Neural crest cell (in vitro differentiated cells): ENCODE measurements around the gene RCE1. TPM values are rescaled to one million over a fixed set of nuclear protein-coding genes. Genes with fewer than 3 reads are reported as not detected.

ENCODE experiments used
- DNase-seq: peaks from one replicate; pipeline ENCODE4 v3.0.0; 2021; ENCODE audit warnings: low read depth, mixed read lengths, low spot score
- H3K27ac Mint-ChIP-seq: one replicate; pipeline ENCODE4 v1.8.0; 2021; ENCODE audit warnings: mild to moderate bottlenecking, mixed read lengths; ENCODE audit not compliant: unreplicated experiment
- H3K27me3 Mint-ChIP-seq: 2 replicates; pipeline ENCODE4 v1.8.0; 2021; ENCODE audit warnings: low read depth, mild to moderate bottlenecking, mixed read lengths
- H3K36me3 Mint-ChIP-seq: 2 replicates; pipeline ENCODE4 v1.8.0; 2021; ENCODE audit warnings: low read depth, mild to moderate bottlenecking, mixed read lengths
- H3K4me1 Mint-ChIP-seq: 2 replicates; pipeline ENCODE4 v1.8.0; 2021; ENCODE audit warnings: mixed read lengths
- H3K4me3 Mint-ChIP-seq: one replicate; pipeline ENCODE4 v1.8.0; 2021; ENCODE audit warnings: mild to moderate bottlenecking, mixed read lengths
- H3K9me3 Mint-ChIP-seq: 2 replicates; pipeline ENCODE4 v1.8.0; 2021; ENCODE audit warnings: mixed read lengths
- total RNA-seq: library from RNA; stranded (reverse); gene quantifications from 2 replicates; pipeline ENCODE4 v1.2.1, GENCODE V29; 2021
- TF ChIP-seq, protein P1 (sequence below): fragments of 200-600 bp; sonication (generic); conservative IDR thresholded peaks from 2 replicates; pipeline ENCODE4 v1.5.0; 2021; ENCODE audit warnings: antibody characterized with exemption, mild to moderate bottlenecking

RCE1 gene
- total RNA-seq, 1 donor from 2014 or later = 35.8 TPM

DNA sequence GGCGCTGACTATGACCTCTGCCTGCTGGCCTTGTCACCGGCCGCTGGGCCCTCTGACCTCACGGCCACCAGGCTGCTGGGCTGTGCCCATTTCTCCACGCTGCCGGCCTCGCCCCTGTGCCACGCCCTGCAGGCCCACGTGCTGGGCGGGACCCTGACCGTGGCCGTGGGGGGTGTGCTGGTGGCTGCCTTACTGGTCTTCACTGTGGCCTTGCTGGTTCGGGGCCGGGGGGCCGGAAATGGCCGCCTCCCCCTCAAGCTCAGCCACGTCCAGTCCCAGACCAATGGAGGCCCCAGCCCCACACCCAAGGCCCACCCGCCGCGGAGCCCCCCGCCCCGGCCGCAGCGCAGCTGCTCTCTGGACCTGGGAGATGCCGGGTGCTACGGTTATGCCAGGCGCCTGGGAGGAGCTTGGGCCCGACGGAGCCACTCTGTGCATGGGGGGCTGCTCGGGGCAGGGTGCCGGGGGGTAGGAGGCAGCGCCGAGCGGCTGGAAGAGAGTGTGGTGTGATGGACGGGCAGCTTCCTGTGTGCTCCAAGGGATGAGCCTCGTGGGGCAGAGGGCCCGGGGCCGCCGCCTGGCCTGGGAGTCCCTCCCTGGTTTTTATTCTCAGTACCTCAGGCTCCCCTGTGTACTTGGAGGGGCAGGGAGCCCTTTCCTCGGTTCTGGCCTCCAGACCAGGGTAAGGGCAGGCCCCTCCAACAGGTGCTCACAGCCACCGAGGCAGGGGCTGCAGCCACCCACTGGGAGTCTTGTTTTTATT lies 16.6 kb downstream of the RCE1 start:
- H3K9me3 Mint-ChIP-seq = no peaks in the 10 kb centered on the region
- H3K36me3 Mint-ChIP-seq = no peaks in the 10 kb centered on the region
- no peaks in the 10 kb centered on the region for H3K27me3 Mint-ChIP-seq
- no peak overlapping the region for H3K27ac Mint-ChIP-seq
- peaks cover 8% of the 10 kb centered on the region for H3K4me1 Mint-ChIP-seq
- H3K4me3 Mint-ChIP-seq = no peak overlapping the region
- TF ChIP-seq, protein P1, sequence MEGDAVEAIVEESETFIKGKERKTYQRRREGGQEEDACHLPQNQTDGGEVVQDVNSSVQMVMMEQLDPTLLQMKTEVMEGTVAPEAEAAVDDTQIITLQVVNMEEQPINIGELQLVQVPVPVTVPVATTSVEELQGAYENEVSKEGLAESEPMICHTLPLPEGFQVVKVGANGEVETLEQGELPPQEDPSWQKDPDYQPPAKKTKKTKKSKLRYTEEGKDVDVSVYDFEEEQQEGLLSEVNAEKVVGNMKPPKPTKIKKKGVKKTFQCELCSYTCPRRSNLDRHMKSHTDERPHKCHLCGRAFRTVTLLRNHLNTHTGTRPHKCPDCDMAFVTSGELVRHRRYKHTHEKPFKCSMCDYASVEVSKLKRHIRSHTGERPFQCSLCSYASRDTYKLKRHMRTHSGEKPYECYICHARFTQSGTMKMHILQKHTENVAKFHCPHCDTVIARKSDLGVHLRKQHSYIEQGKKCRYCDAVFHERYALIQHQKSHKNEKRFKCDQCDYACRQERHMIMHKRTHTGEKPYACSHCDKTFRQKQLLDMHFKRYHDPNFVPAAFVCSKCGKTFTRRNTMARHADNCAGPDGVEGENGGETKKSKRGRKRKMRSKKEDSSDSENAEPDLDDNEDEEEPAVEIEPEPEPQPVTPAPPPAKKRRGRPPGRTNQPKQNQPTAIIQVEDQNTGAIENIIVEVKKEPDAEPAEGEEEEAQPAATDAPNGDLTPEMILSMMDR = no peak
- DNase-seq = no peak

DNA sequence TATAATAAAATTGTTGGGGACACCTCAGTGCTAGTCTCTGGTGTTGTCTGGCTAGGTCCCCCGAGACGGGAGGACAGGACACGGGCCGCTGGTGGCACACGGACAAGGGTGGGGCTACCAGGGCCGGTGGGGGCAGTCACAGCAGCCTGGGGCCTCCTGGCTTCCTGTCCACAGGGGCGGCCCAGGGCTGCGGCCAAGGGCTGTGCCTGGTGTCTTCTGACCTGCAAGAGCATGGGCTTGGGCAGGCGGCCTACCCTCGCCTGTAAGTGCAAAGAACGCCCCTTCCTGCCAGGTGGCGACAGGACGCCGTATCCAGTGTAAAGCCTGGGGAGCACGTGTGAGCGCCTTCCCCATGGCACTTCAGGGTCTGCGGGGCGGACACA lies 17.2 kb downstream of the RCE1 start:
- no peak overlapping the region for H3K4me3 Mint-ChIP-seq
- peaks cover 5% of the 10 kb centered on the region for H3K4me1 Mint-ChIP-seq
- no peaks in the 10 kb centered on the region for H3K27me3 Mint-ChIP-seq
- H3K27ac Mint-ChIP-seq = no peak overlapping the region
- TF ChIP-seq, protein P1 = no peak
- DNase-seq = no peak
- no peaks in the 10 kb centered on the region for H3K9me3 Mint-ChIP-seq
- H3K36me3 Mint-ChIP-seq = no peaks in the 10 kb centered on the region

DNA sequence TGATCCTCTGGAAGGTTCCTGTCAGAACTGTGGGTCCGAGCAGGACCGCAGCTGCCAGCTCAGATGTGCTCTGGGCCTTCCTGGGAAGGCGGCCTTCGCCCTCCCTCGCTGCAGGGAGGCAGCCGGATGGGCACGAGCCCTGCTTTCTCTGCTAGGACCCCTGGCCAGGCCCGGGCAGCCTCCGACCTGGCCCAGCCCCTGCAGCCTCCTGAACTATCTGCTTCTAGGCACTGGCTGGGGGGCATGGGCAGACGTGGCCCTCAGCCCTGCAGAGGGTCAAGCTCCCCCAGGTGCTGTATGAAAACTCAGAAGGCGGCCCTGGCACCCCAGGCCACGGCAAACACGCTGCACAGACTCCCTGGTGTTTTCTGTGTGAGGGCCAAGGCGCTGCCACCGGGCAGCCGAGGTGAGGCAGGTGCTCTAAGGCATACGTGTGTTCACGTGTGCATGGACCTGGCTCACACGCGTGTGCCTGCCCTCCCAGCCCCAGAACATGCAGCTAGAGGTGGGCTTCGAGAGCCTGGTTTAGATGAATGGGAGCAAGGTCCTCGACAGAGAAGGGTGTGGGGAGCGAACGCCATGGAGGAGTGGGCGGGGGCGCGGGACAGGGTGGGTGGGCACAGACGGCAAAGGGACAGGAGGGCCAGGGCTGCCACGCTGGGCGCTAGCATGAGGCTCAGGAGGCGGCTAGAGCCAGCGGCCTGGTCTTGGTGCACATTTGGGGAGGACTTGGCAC lies 18.0 kb downstream of the RCE1 start:
- Mint-ChIP-seq H3K36me3 (no peaks in the 10 kb centered on the region), H3K27ac (no peak overlapping the region), H3K4me3 (no peak overlapping the region), H3K4me1 (no peaks in the 10 kb centered on the region), H3K27me3 (no peaks in the 10 kb centered on the region), H3K9me3 (no peaks in the 10 kb centered on the region)
- no peak for DNase-seq
- TF ChIP-seq, protein P1 = no peak

DNA sequence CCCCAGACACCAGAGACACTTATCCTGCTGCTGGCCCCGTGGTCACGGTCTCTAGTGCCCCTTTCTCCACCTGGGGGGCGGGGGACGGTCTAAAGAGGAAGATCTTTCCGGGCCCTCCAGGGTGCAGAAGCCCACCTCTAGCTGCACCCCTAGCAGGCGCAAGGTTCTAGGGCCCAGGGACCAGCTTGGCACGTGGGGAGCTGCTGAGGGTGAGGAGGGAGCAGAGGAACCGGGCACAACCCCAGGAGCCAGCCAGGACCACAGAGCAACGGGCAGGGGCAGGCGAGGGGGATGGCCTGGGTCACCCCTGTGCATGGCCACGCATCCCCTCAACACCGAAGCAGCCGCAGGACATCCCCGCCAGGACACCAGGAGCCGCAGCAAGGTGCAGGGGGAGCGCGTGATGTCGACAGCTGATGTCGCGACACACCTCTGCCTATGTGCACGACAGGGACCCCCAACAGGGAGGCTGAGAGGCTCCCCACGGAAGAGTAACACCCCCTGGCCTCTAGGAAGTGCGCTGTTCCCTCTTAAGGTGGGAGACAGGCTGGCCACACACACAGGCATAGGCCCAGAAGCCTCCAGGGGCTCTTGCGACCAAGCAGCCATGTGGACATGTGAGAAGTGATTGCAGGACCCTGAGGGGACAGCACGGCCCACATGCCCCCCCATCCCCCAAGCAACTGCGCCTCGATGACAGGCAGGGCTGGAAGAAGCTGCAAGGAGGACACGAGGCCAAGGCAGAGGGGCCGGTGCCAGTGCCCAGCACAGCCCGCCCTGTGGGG lies 18.7 kb downstream of the RCE1 start:
- Mint-ChIP-seq H3K36me3 (no peaks in the 10 kb centered on the region), H3K4me3 (no peak overlapping the region), H3K9me3 (no peaks in the 10 kb centered on the region), H3K4me1 (no peaks in the 10 kb centered on the region), H3K27ac (no peak overlapping the region), H3K27me3 (no peaks in the 10 kb centered on the region)
- TF ChIP-seq, protein P1 = no peak
- DNase-seq = no peak

DNA sequence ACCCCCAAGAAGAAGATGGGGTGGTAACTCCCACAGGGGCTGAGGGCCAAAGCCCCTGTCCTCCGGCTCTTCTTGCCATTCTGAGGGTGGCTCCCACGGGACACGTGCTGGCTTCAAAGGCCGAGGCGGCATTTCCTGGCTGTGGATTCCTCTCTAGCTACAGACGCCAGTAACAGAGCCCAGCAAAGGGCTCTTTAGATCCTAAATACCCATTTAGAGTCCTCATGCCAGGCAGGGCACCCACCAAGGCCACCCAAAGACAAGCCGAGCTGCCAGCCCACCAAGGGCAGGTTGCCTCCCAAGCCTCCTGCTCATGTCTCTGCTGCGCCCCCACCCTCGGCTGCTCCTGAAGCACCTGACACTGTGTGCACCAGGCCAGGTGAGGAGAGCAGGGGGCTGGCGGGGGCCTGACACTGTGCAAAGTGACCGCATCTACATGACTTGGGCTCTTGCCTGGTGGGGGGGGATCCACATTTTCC lies 19.4 kb downstream of the RCE1 start:
- Mint-ChIP-seq H3K36me3 (no peaks in the 10 kb centered on the region), H3K9me3 (no peaks in the 10 kb centered on the region), H3K4me1 (no peaks in the 10 kb centered on the region), H3K27ac (no peak overlapping the region), H3K27me3 (no peaks in the 10 kb centered on the region), H3K4me3 (no peak overlapping the region)
- TF ChIP-seq, protein P1 = no peak
- DNase-seq = no peak
